ENCODE measurements around the gene KRT14.
"Not testable (repeated sequence)": the region's sequence is repeated elsewhere in the genome, so short reads cannot be mapped to it uniquely, and the experiment has no call there.

Gene KRT14

GRCh38 chr17:41576740-41577139, 10.0 kb downstream of the KRT14 start:
- not testable (repeated sequence) for DNase-seq

- DNase-seq, result no peak
Observed at GRCh38 chr17:41575336-41575735, 11.4 kb downstream of the KRT14 start.

- DNase-seq, result no peak
Observed at GRCh38 chr17:41571561-41572434, 14.9 kb downstream of the KRT14 start, which contains the start of gene KRT9. Gene KRT9 (minus strand): TSS chr17:41572059. CDS start chr17:41571992, 67 bp downstream.

- DNase-seq, result peak; percentile 9
Observed at GRCh38 chr17:41567317-41567716, 19.4 kb downstream of the KRT14 start.

GRCh38 chr17:41565338-41565737, 21.4 kb downstream of the KRT14 start:
- no peak for DNase-seq

GRCh38 chr17:41563607-41564170, 23.0 kb downstream of the KRT14 start:
- no peak for DNase-seq

GRCh38 chr17:41561554-41561953, 25.1 kb downstream of the KRT14 start:
- DNase-seq, result no peak

GRCh38 chr17:41559548-41559947, 27.1 kb downstream of the KRT14 start:
- DNase-seq, result no peak

- DNase-seq, result no peak
Observed at GRCh38 chr17:41556931-41557330, 29.8 kb downstream of the KRT14 start.

GRCh38 chr17:41556306-41556705, 30.4 kb downstream of the KRT14 start:
- DNase-seq, result no peak

GRCh38 chr17:41555105-41555887, 31.4 kb downstream of the KRT14 start:
- DNase-seq, result no peak

GRCh38 chr17:41553987-41554680, 32.6 kb downstream of the KRT14 start:
- DNase-seq, result no peak

GRCh38 chr17:41553176-41553575, 33.5 kb downstream of the KRT14 start:
- DNase-seq, result no peak

- no peak for DNase-seq
Observed at GRCh38 chr17:41552455-41552854, 34.2 kb downstream of the KRT14 start.

- no peak for DNase-seq
Observed at GRCh38 chr17:41551365-41551764, 35.3 kb downstream of the KRT14 start.

GRCh38 chr17:41549596-41550039, 37.1 kb downstream of the KRT14 start:
- DNase-seq, result no peak

GRCh38 chr17:41548844-41549595, 37.7 kb downstream of the KRT14 start:
- DNase-seq, result peak; percentile 86

GRCh38 chr17:41547921-41548843, 38.5 kb downstream of the KRT14 start:
- no peak for DNase-seq

GRCh38 chr17:41547378-41547841, 39.3 kb downstream of the KRT14 start:
- no peak for DNase-seq

GRCh38 chr17:41546819-41547218, 39.9 kb downstream of the KRT14 start:
- DNase-seq, result no peak
